HepG2 (cell line): Measurements from ENCODE around the gene SEPTIN10. TPM values are rescaled to one million over a fixed set of nuclear protein-coding genes. Genes with fewer than 3 reads are reported as not detected.

Experiments
- ATF7-NPFF ChIP-seq: sonication (generic); formaldehyde crosslinking; IDR thresholded peaks from 2 replicates; pipeline ENCODE4 v1.8.1; 2023; ENCODE audit warnings: mild to moderate bottlenecking, low read depth, missing genetic modification reagents, moderate library complexity
- CBX1 ChIP-seq: IDR thresholded peaks from one replicate; pipeline ENCODE4 v1.6.1; 2016; ENCODE audit warnings: antibody characterized with exemption, low read depth
- CCAR2 ChIP-seq: fragments of 200-400 bp; formaldehyde crosslinking; optimal IDR thresholded peaks from 2 replicates; pipeline ENCODE3; 2018; ENCODE audit warnings: low read depth, mild to moderate bottlenecking, low read length, moderate library complexity
- GLI4 ChIP-seq: sonication (generic); formaldehyde crosslinking; IDR thresholded peaks from 2 replicates; pipeline ENCODE4 v1.5.1; 2020; ENCODE audit warnings: missing genetic modification reagents, mild to moderate bottlenecking, moderate library complexity, borderline replicate concordance
- IRF2 ChIP-seq: IDR thresholded peaks from 2 replicates; pipeline ENCODE4 v1.6.1; 2018; ENCODE audit warnings: missing genetic modification reagents, missing compliant biosample characterization
- PBX2 ChIP-seq: IDR thresholded peaks from 2 replicates; pipeline ENCODE4 v1.6.1; 2016; ENCODE audit warnings: control low read depth
- SIX1 ChIP-seq: sonication (generic); formaldehyde crosslinking; IDR thresholded peaks from 2 replicates; pipeline ENCODE4 v1.4.0; 2020; ENCODE audit warnings: missing genetic modification reagents, borderline replicate concordance
- SMYD3 ChIP-seq: sonication (generic); formaldehyde crosslinking; IDR thresholded peaks from 2 replicates; pipeline ENCODE4 v1.8.1; 2023; ENCODE audit warnings: mild to moderate bottlenecking, missing genetic modification reagents
- SP5 ChIP-seq: IDR thresholded peaks from 2 replicates; pipeline ENCODE4 v1.6.1; 2016; ENCODE audit warnings: low read depth, borderline replicate concordance
- ZNF253 ChIP-seq: sonication (generic); formaldehyde crosslinking; IDR thresholded peaks from 2 replicates; pipeline ENCODE4 v1.8.0; 2022; ENCODE audit warnings: mild to moderate bottlenecking, missing genetic modification reagents, borderline replicate concordance
- ZNF605 ChIP-seq: sonication (generic); formaldehyde crosslinking; IDR thresholded peaks from 2 replicates; pipeline ENCODE4 v1.8.0; 2022; ENCODE audit warnings: mild to moderate bottlenecking, missing genetic modification reagents
- ZNF670 ChIP-seq: sonication (generic); formaldehyde crosslinking; IDR thresholded peaks from 2 replicates; pipeline ENCODE4 v1.8.0; 2022; ENCODE audit warnings: mild to moderate bottlenecking, missing genetic modification reagents, borderline replicate concordance
- ZNF75D ChIP-seq: sonication (generic); formaldehyde crosslinking; IDR thresholded peaks from 2 replicates; pipeline ENCODE4 v1.8.1; 2023; ENCODE audit warnings: missing genetic modification reagents, mild to moderate bottlenecking, borderline replicate concordance
- ZNF766 ChIP-seq: sonication (generic); formaldehyde crosslinking; IDR thresholded peaks from 2 replicates; pipeline ENCODE4 v1.5.0; 2020; ENCODE audit warnings: missing genetic modification reagents, borderline replicate concordance
- ZXDC ChIP-seq: sonication (generic); formaldehyde crosslinking; IDR thresholded peaks from 2 replicates; pipeline ENCODE4 v1.5.0; 2020; ENCODE audit warnings: mild to moderate bottlenecking, missing genetic modification reagents
- polyA plus RNA-seq, 8 experiments: library from polyadenylated mRNA; depleted of rRNA in 3 of 8; stranded (reverse) in 7 of 8; unstranded in 1 of 8; fragments of >200 nt; fragmentation: Illumina TruSeq in 4 of 8; extraction: Trizol in 4 of 8; gene quantifications; 2 replicates each; pipeline versions ENCODE4 v1.2.1 to v1.2.3, GENCODE V29; 2011 to 2016; ENCODE audit warnings: low read depth in 4 of 8, missing spikeins in 1 of 8, mixed read lengths in 1 of 8; ENCODE audit not compliant: insufficient read depth in 1 of 8
- total RNA-seq, 5 experiments: library from RNA; depleted of rRNA; stranded (reverse); fragments of >200 nt; fragmentation: Illumina TruSeq; extraction: Trizol; gene quantifications; 2 replicates each; pipeline ENCODE4 v1.2.3, GENCODE V29; 2016; ENCODE audit warnings: low read depth in 1 of 5
- TF ChIP-seq, protein P1 (sequence below): sonication (generic); formaldehyde crosslinking; IDR thresholded peaks from one replicate; pipeline ENCODE4 v1.5.1; 2020; ENCODE audit warnings: mild to moderate bottlenecking, missing genetic modification reagents; ENCODE audit errors: not compliant biosample characterization
- TF ChIP-seq, protein P2 (sequence below): IDR thresholded peaks from 2 replicates; pipeline ENCODE4 v1.6.1; 2012; ENCODE audit warnings: inconsistent platforms

Gene SEPTIN10
- total and polyA plus RNA-seq, 2 of the 13 experiments (the other 11 are each of a cell fraction or from before 2014, with no cell fraction given), result 45.8 to 67.5 TPM

DNA sequence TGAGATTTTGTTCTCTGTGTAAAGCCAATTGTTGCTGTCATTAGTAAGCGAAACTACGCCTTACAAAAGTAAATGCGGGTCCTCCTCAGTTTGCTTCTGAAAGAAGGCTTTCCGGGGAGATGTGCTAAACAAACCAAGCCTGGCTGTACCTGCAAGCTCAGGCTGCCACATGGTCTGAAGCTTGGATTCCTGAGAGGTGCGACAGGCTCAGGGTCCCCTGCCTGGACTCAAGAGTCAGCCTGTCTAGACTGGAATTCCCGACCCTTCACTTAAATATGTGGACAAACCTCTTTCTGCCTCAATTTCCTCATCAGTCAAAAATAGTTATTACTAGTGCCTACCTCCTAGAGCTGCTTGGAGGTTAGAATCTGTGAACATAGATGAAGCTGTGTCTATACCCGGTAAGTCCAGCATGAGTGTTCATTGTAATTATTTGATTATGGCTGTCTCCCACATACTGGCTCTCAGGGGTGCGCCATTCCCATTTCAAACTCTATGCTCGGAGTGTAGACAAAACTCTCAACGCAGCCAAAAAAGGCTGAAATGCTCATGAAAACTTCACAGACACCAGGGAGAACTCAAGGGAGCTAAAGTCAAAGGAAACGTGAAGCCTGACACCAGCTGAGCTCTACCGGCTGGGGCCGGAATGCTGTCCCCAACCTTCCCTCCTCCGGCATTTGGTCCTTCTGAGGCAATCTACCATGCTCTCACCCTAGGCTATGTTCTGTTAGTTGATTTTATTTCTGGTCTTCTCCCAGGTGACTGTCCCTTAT, 31.8 kb upstream of the SEPTIN10 start (continued):
- TF ChIP-seq, protein P1, sequence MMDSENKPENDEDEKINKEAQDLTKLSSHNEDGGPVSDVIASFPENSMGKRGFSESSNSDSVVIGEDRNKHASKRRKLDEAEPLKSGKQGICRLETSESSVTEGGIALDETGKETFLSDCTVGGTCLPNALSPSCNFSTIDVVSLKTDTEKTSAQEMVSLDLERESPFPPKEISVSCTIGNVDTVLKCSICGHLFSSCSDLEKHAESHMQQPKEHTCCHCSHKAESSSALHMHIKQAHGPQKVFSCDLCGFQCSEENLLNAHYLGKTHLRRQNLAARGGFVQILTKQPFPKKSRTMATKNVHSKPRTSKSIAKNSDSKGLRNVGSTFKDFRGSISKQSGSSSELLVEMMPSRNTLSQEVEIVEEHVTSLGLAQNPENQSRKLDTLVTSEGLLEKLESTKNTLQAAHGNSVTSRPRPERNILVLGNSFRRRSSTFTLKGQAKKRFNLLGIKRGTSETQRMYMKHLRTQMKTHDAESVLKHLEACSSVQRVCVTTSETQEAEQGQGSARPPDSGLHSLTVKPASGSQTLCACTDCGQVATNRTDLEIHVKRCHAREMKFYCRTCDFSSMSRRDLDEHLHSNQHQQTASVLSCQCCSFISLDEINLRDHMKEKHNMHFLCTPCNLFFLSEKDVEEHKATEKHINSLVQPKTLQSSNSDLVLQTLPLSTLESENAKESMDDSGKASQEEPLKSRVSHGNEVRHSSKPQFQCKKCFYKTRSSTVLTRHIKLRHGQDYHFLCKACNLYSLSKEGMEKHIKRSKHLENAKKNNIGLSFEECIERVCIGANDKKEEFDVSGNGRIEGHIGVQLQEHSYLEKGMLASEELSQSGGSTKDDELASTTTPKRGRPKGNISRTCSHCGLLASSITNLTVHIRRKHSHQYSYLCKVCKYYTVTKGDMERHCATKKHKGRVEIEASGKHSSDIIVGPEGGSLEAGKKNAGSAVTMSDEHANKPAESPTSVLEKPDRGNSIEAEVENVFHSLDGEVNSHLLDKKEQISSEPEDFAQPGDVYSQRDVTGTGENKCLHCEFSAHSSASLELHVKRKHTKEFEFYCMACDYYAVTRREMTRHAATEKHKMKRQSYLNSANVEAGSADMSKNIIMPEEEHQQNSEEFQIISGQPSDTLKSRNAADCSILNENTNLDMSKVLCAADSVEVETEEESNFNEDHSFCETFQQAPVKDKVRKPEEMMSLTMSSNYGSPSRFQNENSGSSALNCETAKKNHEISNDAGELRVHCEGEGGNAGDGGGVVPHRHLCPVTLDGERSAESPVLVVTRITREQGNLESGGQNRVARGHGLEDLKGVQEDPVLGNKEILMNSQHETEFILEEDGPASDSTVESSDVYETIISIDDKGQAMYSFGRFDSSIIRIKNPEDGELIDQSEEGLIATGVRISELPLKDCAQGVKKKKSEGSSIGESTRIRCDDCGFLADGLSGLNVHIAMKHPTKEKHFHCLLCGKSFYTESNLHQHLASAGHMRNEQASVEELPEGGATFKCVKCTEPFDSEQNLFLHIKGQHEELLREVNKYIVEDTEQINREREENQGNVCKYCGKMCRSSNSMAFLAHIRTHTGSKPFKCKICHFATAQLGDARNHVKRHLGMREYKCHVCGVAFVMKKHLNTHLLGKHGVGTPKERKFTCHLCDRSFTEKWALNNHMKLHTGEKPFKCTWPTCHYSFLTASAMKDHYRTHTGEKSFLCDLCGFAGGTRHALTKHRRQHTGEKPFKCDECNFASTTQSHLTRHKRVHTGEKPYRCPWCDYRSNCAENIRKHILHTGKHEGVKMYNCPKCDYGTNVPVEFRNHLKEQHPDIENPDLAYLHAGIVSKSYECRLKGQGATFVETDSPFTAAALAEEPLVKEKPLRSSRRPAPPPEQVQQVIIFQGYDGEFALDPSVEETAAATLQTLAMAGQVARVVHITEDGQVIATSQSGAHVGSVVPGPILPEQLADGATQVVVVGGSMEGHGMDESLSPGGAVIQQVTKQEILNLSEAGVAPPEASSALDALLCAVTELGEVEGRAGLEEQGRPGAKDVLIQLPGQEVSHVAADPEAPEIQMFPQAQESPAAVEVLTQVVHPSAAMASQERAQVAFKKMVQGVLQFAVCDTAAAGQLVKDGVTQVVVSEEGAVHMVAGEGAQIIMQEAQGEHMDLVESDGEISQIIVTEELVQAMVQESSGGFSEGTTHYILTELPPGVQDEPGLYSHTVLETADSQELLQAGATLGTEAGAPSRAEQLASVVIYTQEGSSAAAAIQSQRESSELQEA (CRISPR knock-in tag), result no peak
- TF ChIP-seq PBX2 (no peak), ZNF670 (peak; percentile 22; the same call in 1 of the 2 replicates), SMYD3 (CRISPR knock-in tag) (0 out of 2 replicates have a peak, but pooled peaks have one; percentile 37), SP5 (CRISPR knock-in tag) (no peak), IRF2 (CRISPR knock-in tag) (0 out of 2 replicates have a peak, but pooled peaks have one; percentile 43), ZNF766 (CRISPR knock-in tag) (no peak), ZNF253 (no peak), ATF7-NPFF (CRISPR knock-in tag) (peak; percentile 24; the same call in 1 of the 2 replicates), ZNF605 (no peak), SIX1 (CRISPR knock-in tag) (no peak), GLI4 (CRISPR knock-in tag) (no peak; the same call in 1 of the 2 replicates), CBX1 (no peak), CCAR2 (no peak), ZNF75D (no peak), ZXDC (no peak)
- TF ChIP-seq, protein P2, sequence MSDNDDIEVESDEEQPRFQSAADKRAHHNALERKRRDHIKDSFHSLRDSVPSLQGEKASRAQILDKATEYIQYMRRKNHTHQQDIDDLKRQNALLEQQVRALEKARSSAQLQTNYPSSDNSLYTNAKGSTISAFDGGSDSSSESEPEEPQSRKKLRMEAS, result peak; percentile 93
